A549 (cell line): ENCODE results near the gene PBRM1.

Experiments used
- CEBPB ChIP-seq, 2 experiments: fragments of >200 bp in 1 of 2; sonication (Bioruptor Twin) in 1 of 2; formaldehyde crosslinking in 1 of 2; IDR thresholded peaks; 2 replicates each; pipeline ENCODE4 v1.6.1; 2012 to 2016
- MAFK ChIP-seq: fragments of 450-650 bp; IDR thresholded peaks from 2 replicates; pipeline ENCODE4 v1.6.1; 2014; ENCODE audit not compliant: partially characterized antibody
- POLR2AphosphoS2 ChIP-seq: conservative IDR thresholded peaks from 2 replicates; pipeline ENCODE4 v1.6.1; 2012; ENCODE audit warnings: low read length, improper control_type of control experiment, inconsistent platforms
- USF2 ChIP-seq: fragments of 450-650 bp; IDR thresholded peaks from 2 replicates; pipeline ENCODE4 v1.6.1; 2014; ENCODE audit warnings: antibody characterized with exemption

GRCh38 chr3:52504977-52505376 lies 180.7 kb downstream of the PBRM1 start:
- TF ChIP-seq MAFK, result no peak
- no peak for TF ChIP-seq CEBPB (IDR thresholded peaks at IDR 0.05)
- TF ChIP-seq USF2, result no peak
- no peak for TF ChIP-seq POLR2AphosphoS2
